B cell (primary cell): ENCODE data around the gene GAK.

Experiments used
- EZH2 ChIP-seq: IDR thresholded peaks from 2 replicates; pipeline ENCODE4 v1.6.1; 2012; ENCODE audit warnings: borderline replicate concordance, low read depth, mild to moderate bottlenecking, moderate library complexity, low read length; ENCODE audit not compliant: insufficient read depth, poor library complexity, severe bottlenecking
- TF ChIP-seq, protein P1 (sequence below): fragments of 200-600 bp; IDR thresholded peaks from one replicate; pipeline ENCODE4 v1.8.0; 2022; ENCODE audit warnings: antibody characterized with exemption, mild to moderate bottlenecking

- TF ChIP-seq, protein P1, sequence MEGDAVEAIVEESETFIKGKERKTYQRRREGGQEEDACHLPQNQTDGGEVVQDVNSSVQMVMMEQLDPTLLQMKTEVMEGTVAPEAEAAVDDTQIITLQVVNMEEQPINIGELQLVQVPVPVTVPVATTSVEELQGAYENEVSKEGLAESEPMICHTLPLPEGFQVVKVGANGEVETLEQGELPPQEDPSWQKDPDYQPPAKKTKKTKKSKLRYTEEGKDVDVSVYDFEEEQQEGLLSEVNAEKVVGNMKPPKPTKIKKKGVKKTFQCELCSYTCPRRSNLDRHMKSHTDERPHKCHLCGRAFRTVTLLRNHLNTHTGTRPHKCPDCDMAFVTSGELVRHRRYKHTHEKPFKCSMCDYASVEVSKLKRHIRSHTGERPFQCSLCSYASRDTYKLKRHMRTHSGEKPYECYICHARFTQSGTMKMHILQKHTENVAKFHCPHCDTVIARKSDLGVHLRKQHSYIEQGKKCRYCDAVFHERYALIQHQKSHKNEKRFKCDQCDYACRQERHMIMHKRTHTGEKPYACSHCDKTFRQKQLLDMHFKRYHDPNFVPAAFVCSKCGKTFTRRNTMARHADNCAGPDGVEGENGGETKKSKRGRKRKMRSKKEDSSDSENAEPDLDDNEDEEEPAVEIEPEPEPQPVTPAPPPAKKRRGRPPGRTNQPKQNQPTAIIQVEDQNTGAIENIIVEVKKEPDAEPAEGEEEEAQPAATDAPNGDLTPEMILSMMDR: no peak
- no peak for TF ChIP-seq EZH2
Observed at GRCh38 chr4:952881-953573, 20.9 kb upstream of the GAK start.
